H1 (cell line): ENCODE results near the gene UBTD2.

Experiments used
- CTCF ChIP-seq, 3 experiments: IDR thresholded peaks; 1 replicate in 2 of 3; 2 replicates in 1 of 3; pipeline versions ENCODE4 v1.5.1 to v1.6.1; 2011; ENCODE audit warnings: low read length in 3 of 3, mild to moderate bottlenecking in 3 of 3, inconsistent platforms in 2 of 3, low read depth in 1 of 3, moderate library complexity in 1 of 3; ENCODE audit not compliant: insufficient read depth in 1 of 3; ENCODE audit errors: control extremely low read depth in 1 of 3
- EP300 ChIP-seq, 2 experiments: IDR thresholded peaks; 1 replicate in 1 of 2; 2 replicates in 1 of 2; pipeline ENCODE4 v1.6.1; 2011 to 2012; ENCODE audit warnings: low read depth in 2 of 2, low read length in 2 of 2, mild to moderate bottlenecking in 2 of 2, borderline replicate concordance in 1 of 2, inconsistent platforms in 1 of 2, moderate library complexity in 1 of 2
- FOSL1 ChIP-seq: IDR thresholded peaks from 2 replicates; pipeline ENCODE4 v1.6.1; 2011; ENCODE audit warnings: mild to moderate bottlenecking, low read depth, low read length, moderate library complexity; ENCODE audit not compliant: insufficient read depth
- JUN ChIP-seq: IDR thresholded peaks from 2 replicates; pipeline ENCODE4 v1.6.1; 2011; ENCODE audit warnings: low read depth, mild to moderate bottlenecking, improper control_type of control experiment, low read length
- NRF1 ChIP-seq: IDR thresholded peaks from 2 replicates; pipeline ENCODE4 v1.6.1; 2011; ENCODE audit warnings: mild to moderate bottlenecking, low read depth, low read length, improper control_type of control experiment
- POLR2A ChIP-seq, 2 experiments: IDR thresholded peaks; 1 replicate in 1 of 2; 2 replicates in 1 of 2; pipeline ENCODE4 v1.6.1; 2011; ENCODE audit warnings: low read depth in 2 of 2, low read length in 2 of 2, mild to moderate bottlenecking in 2 of 2; ENCODE audit errors: control extremely low read depth in 1 of 2

- TF ChIP-seq JUN (no peak), CTCF (IDR thresholded peaks at IDR 0.05; ENCODE audit: control extremely low read depth in 1 of 3, insufficient read depth in 1 of 3, low read depth in 1 of 3, low read length in 3 of 3) (no peak), EP300 (IDR thresholded peaks at IDR 0.05; ENCODE audit: borderline replicate concordance in 1 of 2, low read depth in 2 of 2, low read length in 2 of 2) (no peak), FOSL1 (no peak), NRF1 (no peak), POLR2A (IDR thresholded peaks at IDR 0.05; ENCODE audit: control extremely low read depth in 1 of 2, low read depth in 2 of 2, low read length in 2 of 2) (no peak)
Observed at GRCh38 chr5:172313915-172314314, 30.4 kb upstream of the UBTD2 start.
